NCI-H2171 (cell line): ENCODE measurements around the gene RPH3AL.
"Not testable (repeated sequence)": the region's sequence is repeated elsewhere in the genome, so short reads cannot be mapped to it uniquely, and the experiment has no call there.

Experiments
- DNase-seq: peaks from one replicate; lab custom pipeline; 2025; lab: John Stamatoyannopoulos, UW

Gene RPH3AL

DNA sequence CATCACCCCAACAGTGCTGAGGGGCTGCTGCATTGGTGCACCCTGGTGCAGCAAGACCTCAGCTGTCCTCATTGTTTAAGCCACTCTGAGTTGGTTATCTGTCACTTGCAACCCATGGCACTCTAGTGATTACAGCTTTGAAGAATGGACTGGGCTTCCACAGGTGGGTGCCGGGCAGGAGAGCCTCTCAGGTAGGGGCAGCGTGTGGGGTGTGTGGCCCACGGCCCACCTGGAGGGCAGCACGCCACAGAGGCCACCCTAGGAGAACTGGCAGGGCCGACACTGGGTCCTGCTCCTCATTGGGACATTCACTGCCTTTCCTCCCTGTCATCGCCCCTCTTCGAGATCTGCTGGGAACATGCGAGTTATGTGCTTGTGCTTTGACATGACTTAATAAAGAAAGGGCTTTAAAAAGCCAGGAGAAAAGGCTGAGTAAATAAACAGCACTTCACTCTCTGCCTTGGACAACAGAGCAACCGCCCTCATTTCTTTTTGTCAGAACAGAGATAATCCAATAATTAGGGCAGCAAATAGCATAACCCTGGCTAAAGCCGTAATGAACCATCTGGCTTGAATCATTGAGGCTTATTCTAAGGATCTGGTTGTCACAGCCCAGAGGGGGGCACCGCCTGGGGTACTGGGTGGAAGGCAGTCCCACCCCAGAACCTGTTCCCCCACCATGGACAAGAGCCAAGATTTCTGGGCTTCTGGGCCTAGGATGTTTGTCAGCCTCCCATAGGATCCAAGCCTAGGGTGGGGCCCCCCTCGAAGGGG lies 174.1 kb downstream of the RPH3AL start:
- DNase-seq: no peak

DNA sequence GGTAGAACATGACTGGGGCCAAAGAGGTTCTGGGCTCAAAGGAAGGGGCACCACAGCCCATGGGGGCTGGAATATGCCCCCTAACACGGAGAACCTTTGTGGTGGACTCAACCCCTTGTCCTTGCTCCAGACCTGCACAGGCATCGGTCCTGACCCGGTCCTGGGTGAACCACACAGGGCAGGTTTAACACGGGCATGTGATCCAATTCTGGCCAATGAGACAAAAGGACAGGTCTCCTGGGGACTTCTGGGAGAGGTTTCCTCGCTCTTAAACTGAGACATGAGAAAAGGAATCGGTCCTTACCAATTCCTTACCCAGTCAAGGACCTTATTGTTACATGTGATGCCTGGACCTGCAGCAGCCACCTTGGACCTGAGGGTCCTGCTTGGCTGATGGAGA lies 174.8 kb downstream of the RPH3AL start:
- DNase-seq: no peak

DNA sequence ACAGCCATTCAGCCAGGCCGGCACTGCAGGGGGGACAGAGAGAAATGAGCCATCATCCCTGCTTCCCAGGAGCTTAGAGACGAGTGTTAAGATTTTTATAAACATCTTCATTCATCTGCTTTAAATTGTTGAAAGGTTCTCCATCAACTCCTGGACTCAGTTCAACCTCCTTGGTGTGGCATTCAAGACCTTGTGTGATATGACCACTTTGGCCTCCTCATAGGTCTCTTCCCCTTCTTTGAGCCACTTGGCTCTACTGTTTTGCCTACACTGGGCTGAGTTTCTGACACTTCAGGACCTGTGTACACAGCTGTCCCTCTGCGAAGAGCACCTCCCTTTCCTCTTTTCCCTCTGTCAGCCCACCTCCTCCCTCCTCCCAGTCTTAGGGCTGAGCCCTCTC lies 175.5 kb downstream of the RPH3AL start:
- DNase-seq: no peak

DNA sequence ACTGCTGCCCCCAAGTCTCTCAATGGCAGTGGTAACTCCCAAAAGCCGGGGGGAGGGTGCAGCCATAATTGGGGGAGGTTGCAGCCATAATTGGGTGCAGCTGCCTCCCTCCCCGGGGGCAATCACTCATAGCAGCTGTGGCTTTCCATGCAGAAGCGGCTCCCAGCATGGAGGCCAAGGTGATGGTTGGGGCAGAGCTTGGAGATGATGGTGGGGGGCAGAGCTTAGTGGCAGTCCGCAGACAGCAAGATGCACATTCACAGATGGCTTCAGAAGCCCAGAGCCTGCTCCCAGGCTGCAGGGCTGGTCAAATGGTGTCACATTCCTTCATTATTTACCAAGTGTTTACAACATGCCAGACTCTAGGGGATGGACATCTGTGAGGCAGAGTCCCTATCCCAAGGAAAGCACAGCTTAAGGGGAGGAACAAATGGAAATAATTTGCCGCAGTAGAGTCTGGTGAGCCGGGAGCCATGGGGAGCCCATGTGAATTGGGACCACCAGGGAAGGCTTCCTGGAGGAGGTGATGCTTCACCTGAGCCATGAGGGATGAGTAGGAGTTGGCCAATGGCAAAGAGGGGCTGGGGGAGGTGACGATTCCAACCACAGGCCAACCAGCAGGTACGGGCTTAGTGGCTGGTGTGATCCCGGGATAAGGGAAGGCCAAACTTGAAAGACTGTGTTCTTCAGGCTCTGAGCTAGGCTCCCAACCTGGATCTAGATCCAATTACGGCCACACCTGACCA lies 179.3 kb downstream of the RPH3AL start:
- no peak for DNase-seq

DNA sequence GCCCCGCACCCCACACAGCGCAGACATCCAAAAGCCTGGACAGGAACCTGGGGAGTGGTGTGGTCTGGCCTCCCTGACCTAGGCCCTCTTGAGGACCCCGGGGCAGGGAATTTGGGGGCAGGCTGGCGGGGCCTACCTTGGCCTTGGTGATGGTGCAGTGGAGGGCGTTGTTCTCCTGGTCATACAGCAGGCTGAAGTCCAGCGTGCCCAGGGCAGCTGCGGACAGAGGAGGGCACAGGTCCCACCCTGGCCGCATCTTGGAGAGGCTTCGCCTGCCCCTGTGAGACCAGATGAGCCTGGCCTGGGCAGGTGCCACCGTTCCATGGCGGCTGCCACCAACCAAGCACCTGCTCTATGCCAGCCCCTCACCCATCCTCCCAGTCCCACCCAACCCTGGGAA lies 180.2 kb downstream of the RPH3AL start:
- no peak for DNase-seq

DNA sequence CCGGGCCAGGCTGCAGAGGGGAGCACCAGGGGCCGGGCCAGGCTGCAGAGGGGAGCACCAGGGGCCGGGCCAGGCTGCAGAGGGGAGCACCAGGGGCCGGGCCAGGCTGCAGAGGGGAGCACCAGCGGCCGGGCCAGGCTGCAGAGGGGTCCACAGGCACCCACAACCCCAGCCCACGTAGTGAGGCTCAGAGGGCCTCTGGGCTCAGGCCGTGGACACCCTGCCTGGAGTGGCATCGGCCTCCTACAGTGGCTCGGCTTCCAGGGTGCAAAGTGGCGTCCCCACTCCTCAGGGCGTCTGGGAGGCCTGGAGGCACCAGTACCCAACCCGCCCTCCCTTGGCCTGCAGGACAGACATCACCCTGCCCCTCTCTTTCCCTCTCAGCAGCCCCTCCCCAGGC lies 180.7 kb downstream of the RPH3AL start:
- DNase-seq: no peak

DNA sequence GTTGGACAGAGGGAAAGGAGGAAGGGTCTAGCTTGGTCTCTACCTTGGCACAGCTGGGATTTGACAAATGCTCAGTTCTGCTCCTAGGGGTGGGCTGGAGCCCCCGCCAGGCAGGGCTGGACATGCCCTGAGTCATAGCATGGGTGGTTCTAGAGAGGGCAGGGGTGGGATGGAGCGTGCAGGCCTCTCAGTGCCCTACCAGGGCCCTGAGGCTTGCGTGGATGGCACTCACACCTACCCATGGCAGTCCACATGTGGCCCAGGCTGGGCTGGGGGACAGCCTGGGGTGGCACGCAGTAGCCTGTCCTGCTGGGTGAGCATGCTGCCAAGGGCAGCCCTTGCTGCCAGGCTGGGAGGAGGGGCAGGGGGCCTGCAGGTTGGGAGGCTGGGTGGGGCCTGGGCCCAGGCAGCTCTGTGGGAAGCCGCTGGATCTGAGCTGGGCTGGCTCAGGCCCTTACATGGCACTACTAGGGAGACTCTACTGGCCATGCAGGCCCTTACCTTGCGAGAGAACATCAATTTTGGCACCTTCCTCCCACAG lies 182.4 kb downstream of the RPH3AL start:
- DNase-seq: no peak

DNA sequence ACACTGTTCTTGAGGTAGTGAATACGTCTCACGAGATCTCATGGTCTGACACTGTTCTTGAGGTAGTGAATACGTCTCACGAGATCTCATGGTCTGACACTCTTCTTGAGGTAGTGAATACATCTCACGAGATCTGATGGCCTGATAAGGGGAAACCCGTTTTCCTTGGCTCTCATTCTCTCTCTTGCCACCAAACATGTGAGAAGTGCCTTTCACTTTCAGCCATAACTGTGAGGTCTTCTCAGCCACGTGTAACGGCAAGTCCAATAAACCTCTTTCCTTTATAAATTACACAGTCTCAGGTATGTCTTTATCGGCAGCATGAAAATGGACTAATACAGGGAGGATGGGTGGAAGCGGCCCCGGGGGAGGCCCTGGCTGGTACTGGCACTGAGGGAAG lies 184.0 kb downstream of the RPH3AL start:
- not testable (repeated sequence) for DNase-seq

DNA sequence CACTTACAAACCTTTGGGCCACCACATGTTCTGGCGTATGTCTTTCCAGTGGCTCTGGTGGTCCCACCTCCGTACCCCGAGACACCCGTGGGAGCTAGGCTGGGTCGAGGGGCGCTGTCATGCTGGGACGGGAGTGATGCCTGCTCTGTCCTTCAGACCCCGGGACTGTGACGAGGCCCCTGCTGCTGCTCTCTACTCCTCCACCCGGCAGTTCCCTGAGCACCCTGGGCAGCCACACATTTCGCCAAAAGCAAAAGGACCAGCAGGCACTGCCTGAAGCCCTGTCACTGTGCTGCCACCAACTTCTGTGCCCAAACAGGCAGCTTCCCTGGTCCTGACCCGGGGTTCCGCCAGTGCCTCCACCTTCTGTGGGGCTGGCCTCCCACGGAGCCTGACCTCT lies 186.7 kb downstream of the RPH3AL start:
- no peak for DNase-seq

DNA sequence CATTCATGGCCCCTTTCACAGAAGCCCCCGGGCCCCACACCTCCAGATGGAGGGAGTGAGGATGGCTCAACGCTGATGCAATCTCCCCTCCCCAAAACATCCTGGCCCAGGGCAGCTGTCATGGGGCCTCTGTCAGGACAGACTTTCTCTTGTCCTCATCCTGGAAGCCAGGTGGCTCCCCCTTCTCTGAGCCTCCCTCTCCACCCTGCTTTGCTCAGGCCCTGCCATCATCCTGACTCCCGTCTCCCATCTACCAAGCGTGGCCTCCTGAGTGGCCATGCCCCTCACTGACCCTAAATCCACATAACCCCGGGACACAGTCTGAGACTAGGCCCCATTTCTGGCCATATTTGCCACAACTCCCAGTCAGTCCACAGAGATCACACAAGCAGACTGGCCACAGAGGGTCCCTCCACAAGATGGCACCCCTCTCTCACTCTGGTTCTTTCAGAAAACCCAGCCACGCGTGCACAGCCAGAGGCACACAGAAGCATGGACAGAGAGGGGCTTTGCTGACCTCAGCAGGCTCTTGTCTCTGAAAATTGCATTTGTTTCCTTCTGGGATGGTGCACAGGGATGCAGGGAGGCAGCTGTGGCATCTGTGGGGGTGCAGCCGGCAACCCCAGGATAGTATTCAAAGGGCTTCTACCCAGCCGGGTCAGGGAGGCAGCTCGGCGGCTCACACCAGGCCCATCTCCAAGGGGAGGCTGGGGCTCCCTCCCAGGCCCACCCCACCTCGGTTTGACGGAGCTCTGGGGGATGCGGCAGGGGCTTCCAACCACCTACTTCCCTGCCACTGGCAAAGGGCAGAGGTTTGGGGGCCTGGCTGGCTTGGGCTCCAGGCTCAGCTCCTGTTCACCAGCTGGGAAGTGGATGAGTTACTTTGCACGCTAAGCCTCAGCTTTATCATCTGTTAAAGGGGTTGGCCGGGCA lies 188.0 kb downstream of the RPH3AL start:
- no peak for DNase-seq

DNA sequence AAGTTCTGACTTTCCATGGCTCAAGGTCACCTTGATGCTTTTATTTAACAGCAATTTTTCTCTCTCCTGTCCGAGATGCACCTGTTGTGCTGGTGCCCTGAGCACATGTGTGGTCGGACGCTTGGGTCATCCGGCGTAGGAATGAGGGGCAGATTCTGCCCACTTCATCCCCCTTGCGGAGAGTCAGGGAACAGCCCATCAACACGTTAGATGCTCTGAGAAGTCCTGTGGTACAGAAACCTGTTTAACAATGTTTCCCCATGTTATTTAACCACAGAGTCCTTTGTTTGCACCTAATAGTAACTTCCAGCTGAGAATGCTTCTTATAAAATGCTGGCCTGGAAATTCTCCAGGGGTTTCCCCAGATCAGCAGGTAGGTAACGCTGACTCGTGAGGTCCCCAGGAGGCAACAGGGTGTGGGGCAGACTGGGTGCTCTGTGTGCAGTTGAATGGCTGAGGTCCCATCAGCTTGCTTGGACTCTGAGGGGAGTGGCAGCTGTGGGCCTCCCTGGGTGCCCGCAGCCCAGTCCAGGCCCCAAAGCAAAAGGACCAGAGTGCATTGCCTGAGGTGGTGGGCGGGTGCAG lies 189.0 kb downstream of the RPH3AL start:
- DNase-seq: no peak

DNA sequence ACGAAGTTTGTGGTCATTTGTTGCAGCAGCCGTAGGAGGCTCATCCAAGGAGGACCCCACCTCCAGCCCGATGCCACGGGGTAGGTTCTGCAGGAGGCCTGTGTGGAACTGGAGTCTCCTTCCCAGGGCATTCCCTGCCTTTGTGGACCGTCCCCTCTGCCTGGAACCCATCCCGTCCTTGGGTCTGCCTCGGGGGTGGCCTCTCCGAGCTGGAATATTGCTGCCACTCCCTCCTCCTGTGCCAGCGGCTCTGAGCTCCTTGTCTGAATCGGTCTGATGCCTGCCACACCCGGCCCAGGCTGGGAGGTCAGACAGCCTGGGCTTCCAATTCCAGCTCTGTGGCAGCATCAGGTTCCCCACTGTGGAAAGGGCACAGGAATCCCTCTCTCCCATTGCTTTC lies 189.9 kb downstream of the RPH3AL start:
- DNase-seq: no peak
